Thymus (tissue), 11 donors: ENCODE results near the gene EFCAB14. TPM values are rescaled to one million over a fixed set of nuclear protein-coding genes. Genes with fewer than 3 reads are reported as not detected.

ENCODE experiments used
- DNase-seq, 9 donors: peaks; one replicate each; pipeline ENCODE4 v3.0.0-alpha.2; 2013; ENCODE audit warnings: low spot score in 9 of 9, low read depth in 6 of 9, missing footprints in 1 of 9
- H3K27ac ChIP-seq, 2 donors: one replicate each; pipeline ENCODE4 v1.5.1; 2013; ENCODE audit warnings: control low read depth in 1 of 2, low read depth in 1 of 2, low read length in 1 of 2, mild to moderate bottlenecking in 1 of 2, moderate library complexity in 1 of 2
- H3K27me3 ChIP-seq, 2 donors: one replicate each; pipeline ENCODE4 v1.5.1; 2013; ENCODE audit warnings: low read length in 1 of 2; ENCODE audit not compliant: control insufficient read depth in 2 of 2, insufficient read depth in 1 of 2
- H3K36me3 ChIP-seq, 2 donors: one replicate each; pipeline ENCODE4 v1.5.1; 2013; ENCODE audit warnings: low read length in 1 of 2, mild to moderate bottlenecking in 1 of 2, moderate library complexity in 1 of 2; ENCODE audit not compliant: control insufficient read depth in 2 of 2, insufficient read depth in 2 of 2
- H3K4me1 ChIP-seq, 2 donors: one replicate each; pipeline ENCODE4 v1.5.1; 2013; ENCODE audit warnings: low read length in 2 of 2; ENCODE audit not compliant: control insufficient read depth in 2 of 2, insufficient read depth in 2 of 2
- H3K4me3 ChIP-seq, 2 donors: one replicate each; pipeline ENCODE4 v1.5.1; 2013; ENCODE audit warnings: low read length in 2 of 2, control low read depth in 1 of 2, mild to moderate bottlenecking in 1 of 2
- H3K9me3 ChIP-seq, 2 donors: one replicate each; pipeline ENCODE4 v1.5.1; 2013; ENCODE audit warnings: low read length in 1 of 2, mild to moderate bottlenecking in 1 of 2; ENCODE audit not compliant: control insufficient read depth in 2 of 2, insufficient read depth in 1 of 2
- WGBS: extraction: QIAGEN DNeasy Blood & Tissue Kit; methylation state at CpG from one replicate; pipeline ENCODE4 v1.1.7; 2013; 5-methylcytosine and 5-hydroxymethylcytosine counted together
- polyA plus RNA-seq: library from polyadenylated mRNA; stranded (reverse); fragments of 200-250 nt; gene quantifications from one replicate; pipeline ENCODE4 v1.2.3, GENCODE V29; 2013
- total RNA-seq: library from RNA; stranded (reverse); fragments of 120-200 nt; gene quantifications from one replicate; pipeline ENCODE4 v1.2.4, GENCODE V29; 2013
- donor health status: healthy.

Gene EFCAB14
- total and polyA plus RNA-seq, 2 donors = 30.6 to 63.6 TPM

DNA sequence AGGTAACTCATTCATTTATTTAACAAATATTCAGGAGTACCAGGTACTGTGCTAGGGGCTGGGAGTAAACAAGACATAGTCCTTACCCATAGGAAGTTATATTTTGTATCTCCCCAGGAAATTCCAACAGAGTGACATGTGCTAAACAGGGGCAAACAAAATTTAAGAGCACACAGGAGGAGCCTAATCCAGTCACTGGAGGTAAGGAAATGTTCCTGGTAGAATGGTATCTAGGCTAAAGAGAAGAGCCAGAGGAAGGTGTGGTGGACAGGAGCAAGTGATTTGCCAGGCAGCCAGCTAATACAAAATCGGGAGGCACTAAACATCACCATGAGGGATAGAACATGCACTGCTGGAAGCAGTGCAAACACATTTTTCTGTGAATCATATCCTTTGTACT, 36.9 kb downstream of the EFCAB14 start:
- Histone ChIP-seq H3K36me3 (peaks cover 44 to 81% of the 10 kb centered on the region in 2 donors), H3K27ac (no peak overlapping the region), H3K4me3 (no peak overlapping the region), H3K4me1 (peaks cover 10 to 19% of the 10 kb centered on the region in 2 donors), H3K27me3 (no peaks in the 10 kb centered on the region), H3K9me3 (no peaks in the 10 kb centered on the region)
- WGBS = 98% methylated on average over 1 of the region's 1 CpG
- DNase-seq = no peak

DNA sequence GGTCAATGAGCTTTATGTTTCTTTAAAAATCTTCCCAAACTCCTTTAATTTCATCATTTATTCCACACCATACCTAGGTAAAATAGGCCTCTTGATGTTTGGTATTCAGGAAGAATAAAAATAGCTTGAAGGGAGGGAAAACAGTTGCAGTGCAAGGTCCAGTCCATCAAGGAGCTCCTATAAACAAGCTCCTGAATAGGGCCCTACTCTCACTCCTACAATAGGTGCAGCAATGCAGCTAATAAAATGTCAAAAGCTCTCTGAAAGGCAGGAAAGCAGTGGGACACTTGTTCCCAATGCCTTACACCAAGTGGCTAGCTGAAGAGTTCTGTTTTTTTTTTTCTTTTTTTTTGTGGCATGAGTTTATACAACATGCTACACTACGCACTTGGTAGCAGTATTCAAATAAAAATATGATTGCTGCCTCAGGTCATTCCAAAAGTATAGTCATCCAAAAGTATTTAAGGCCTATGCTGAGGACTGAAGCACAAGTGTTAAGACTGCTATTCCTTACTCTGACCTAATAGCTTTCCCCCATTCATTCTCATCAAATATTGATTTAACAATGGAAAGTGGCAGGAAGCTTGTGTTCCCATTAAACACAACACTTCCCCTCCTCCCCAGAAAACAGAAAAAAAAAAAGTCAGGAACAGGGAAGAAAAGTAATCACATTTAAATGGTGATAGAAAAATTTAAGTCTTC, 37.4 kb downstream of the EFCAB14 start:
- no peak for DNase-seq
- H3K4me3 ChIP-seq = no peak overlapping the region
- no peaks in the 10 kb centered on the region for H3K9me3 ChIP-seq
- H3K27me3 ChIP-seq = no peaks in the 10 kb centered on the region
- H3K36me3 ChIP-seq = peaks cover 44 to 80% of the 10 kb centered on the region in 2 donors
- 100% methylated on average over 1 of the region's 1 CpG for WGBS
- H3K27ac ChIP-seq = no peak overlapping the region
- H3K4me1 ChIP-seq = peaks cover 7 to 16% of the 10 kb centered on the region in 2 donors

DNA sequence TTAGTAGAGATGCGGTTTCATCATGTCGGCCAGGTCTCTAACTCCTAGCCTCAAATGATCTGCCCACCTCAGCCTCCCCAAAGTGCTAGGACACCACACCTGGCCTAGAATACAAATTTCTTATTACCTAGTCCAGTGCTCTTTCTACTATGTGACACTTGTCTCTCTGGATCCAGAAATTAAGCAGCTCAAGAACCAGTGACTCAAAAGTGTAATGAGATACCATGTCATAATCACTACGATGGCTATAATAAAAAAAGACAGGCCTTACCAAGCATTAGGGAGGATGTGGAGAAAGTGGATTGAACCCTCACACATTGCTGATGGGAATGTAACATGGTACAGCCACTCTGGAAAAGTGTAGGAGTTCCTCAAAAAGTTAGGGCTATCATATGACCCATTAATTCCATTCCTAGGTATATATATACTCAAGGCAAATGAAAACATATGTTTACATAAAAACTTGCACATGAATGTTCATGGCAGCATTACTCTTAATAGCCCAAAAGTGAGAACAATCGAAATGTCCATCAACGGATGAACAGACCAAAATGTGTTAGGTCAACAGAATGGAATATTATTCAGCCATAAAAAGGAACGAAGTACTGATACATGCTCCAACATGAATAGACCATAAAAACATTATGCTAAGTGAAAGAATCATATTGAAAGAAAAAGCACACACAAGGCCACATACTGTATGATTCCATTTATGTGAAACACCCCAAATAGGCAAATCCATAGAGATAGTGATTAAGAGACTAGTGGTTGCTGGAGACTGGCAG, 38.9 kb downstream of the EFCAB14 start:
- Histone ChIP-seq H3K4me1 (peaks cover 11 to 20% of the 10 kb centered on the region in 2 donors), H3K27ac (no peak overlapping the region), H3K9me3 (no peaks in the 10 kb centered on the region), H3K27me3 (no peaks in the 10 kb centered on the region), H3K36me3 (peaks cover 44 to 69% of the 10 kb centered on the region in 2 donors), H3K4me3 (no peak overlapping the region)
- no peak for DNase-seq
- WGBS = 99% methylated on average over 6 of the region's 6 CpGs

DNA sequence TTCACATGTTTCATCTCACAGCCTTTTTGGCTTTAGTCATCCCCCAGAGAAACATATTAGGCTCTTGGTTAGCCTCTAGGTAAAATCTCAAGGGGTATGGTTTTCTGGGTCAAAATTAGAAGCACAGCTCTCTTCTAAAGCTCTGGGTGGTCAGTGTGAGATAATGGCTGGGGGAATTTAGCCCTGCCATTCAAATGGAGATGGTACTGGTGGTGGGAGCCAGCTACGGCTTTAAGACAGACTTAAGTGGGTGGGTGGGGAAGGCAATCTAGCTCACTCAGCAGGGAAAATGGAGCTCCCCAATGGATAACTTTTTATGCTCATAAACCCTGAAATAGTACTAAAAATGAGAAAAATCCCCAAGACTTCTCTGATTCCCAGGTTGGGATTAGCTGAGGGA, 41.6 kb downstream of the EFCAB14 start:
- WGBS = 98% methylated on average over 1 of the region's 1 CpG
- Histone ChIP-seq H3K27ac (peak overlapping the region in 1 of 2 donors; percentile 86), H3K4me3 (no peak overlapping the region), H3K36me3 (peaks cover 35 to 58% of the 10 kb centered on the region in 2 donors), H3K4me1 (peaks cover 11 to 16% of the 10 kb centered on the region in 2 donors), H3K27me3 (no peaks in the 10 kb centered on the region), H3K9me3 (no peaks in the 10 kb centered on the region)
- no peak for DNase-seq

DNA sequence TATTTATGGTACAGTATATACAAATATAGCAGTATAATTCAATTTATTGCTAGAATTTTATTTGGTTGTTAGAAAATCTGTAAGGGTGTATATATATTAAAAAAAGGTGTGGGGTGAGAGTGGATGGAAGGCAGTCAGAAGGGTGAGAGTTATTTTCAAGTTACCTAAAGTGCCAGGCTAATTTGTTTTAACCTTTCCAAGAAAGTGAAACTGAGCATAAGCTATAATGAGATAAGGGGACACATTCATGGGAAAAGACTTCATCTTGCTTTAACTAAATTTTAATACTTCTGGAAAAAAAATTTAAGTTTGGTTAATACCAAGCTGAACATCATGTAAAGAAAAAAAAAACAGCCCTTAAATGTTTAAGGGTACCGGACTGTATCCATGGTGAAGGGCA, 42.4 kb downstream of the EFCAB14 start:
- peaks cover 30 to 51% of the 10 kb centered on the region in 2 donors for H3K36me3 ChIP-seq
- 31% methylated on average over 1 of the region's 1 CpG for WGBS
- peak overlapping the region in 1 of 2 donors; percentile 86 for H3K27ac ChIP-seq
- H3K9me3 ChIP-seq = no peaks in the 10 kb centered on the region
- H3K4me3 ChIP-seq = no peak overlapping the region
- H3K27me3 ChIP-seq = no peaks in the 10 kb centered on the region
- peaks cover 11 to 16% of the 10 kb centered on the region in 2 donors for H3K4me1 ChIP-seq
- DNase-seq = no peak

DNA sequence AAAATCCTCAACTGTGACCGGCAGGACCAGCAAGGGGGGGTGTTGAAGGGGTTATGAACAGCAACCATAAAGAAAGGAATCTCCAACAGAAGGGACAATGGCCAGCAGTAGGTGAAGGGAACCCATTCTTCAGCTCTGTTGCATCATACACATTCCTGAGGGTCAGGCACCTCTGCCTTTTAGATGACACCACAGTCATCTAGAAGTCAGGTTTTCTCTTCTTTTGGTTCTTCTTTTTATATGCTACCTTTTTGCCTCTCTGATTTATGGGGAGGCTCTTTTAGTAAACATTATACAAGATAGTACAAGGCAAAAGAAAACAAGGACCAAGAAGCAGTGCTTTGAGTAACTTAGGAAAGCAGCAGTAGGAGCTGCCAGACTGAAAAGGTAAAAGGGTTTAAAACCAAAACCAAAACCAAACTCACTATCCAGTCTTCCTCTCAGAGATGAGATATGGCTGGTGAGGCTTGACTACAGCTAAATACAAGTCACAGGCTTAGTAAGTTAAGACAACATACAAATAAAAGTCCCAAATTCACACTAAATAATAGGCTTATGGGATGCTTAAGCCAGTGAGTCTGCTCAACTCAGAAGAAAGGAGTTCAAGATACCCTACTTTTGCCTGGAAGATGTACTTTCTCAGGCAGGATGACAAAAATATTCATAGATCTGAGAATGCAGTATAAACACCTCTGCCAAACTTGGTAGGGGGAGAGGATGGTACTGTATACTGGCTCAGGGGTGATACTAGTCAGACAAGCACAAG, 43.2 kb downstream of the EFCAB14 start:
- H3K27ac ChIP-seq = peak overlapping the region; percentile 74 to 86
- H3K4me1 ChIP-seq = peaks cover 11 to 16% of the 10 kb centered on the region in 2 donors
- WGBS = 96% methylated on average over 1 of the region's 1 CpG
- peak in 1 of 9 donors; percentile 71 for DNase-seq
- no peaks in the 10 kb centered on the region for H3K27me3 ChIP-seq
- peaks cover 27 to 44% of the 10 kb centered on the region in 2 donors for H3K36me3 ChIP-seq
- H3K4me3 ChIP-seq = no peak overlapping the region
- no peaks in the 10 kb centered on the region for H3K9me3 ChIP-seq

DNA sequence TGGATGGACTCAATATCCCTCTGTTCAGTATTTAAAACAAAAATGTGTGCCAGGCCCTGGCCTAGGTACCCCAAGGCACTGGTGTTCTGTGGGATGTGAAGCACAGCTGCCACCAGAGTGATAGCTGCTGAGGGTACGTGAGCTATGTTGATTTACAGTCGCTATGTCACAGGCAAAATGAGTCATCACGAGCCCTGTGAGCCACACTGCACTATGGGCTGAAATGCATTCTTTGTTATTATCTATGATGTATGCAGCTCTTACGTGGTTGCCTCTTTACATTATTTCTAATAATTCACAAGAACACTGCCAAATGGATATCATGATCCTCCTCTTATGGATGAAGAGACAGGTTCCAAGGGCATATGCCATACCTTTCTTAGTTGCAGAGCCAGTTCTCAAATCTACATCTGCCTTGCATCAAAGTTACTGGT, 45.1 kb downstream of the EFCAB14 start:
- no peak for DNase-seq
- Histone ChIP-seq H3K9me3 (no peaks in the 10 kb centered on the region), H3K36me3 (peaks cover 15 to 28% of the 10 kb centered on the region in 2 donors), H3K27me3 (no peaks in the 10 kb centered on the region), H3K4me1 (peaks cover 11 to 18% of the 10 kb centered on the region in 2 donors), H3K4me3 (no peak overlapping the region), H3K27ac (no peak overlapping the region)
- 70% methylated on average over 4 of the region's 4 CpGs for WGBS

DNA sequence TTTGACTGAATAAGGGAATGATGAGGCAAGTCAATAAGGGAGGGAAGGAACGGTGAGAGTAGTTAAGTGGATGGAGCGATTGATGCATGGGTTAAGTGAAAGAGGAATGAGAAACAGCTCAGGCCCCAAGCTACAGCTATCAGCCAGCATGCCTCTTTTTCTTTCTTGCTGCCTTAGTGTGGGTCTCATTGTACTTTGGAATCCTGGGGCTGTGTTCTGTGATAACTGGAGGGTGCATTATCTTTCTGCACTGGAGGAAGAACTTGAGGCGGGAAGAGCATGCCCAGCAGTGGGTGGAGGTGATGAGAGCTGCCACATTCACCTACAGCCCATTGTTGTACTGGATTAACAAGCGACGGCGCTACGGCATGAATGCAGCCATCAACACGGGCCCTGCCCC, 46.2 kb downstream of the EFCAB14 start:
- Histone ChIP-seq H3K27me3 (no peaks in the 10 kb centered on the region), H3K36me3 (peaks cover 10 to 22% of the 10 kb centered on the region in 2 donors), H3K9me3 (no peaks in the 10 kb centered on the region), H3K4me1 (peaks cover 11 to 23% of the 10 kb centered on the region in 2 donors), H3K27ac (no peak overlapping the region), H3K4me3 (no peak overlapping the region)
- 85% methylated on average over 8 of the region's 8 CpGs for WGBS
- no peak for DNase-seq
